SK-N-SH (cell line): ENCODE data around the gene CCDC91. TPM values are rescaled to one million over a fixed set of nuclear protein-coding genes. Genes with fewer than 3 reads are reported as not detected.

ENCODE experiments used
- CTCF ChIA-PET: fragments of 300-600, 350-600 bp; formaldehyde crosslinking; extraction: SDS; loops from one replicate; lab custom pipeline; 2021; lab: Yijun Ruan, JAX
- POLR2A ChIA-PET: fragments of 350-600 bp; sonication (Branson Sonifier 250); formaldehyde crosslinking; extraction: SDS; loops from one replicate; lab custom pipeline; 2020; ENCODE audit warnings: antibody characterized with exemption, inconsistent platforms; lab: Yijun Ruan, JAX
- DNase-seq: peaks from one replicate; pipeline ENCODE4 v3.0.0; 2012
- H2AFZ ChIP-seq: fragments of 200-600 bp; sonication (generic); 2 replicates; pipeline ENCODE4 v1.8.1; 2016; ENCODE audit warnings: antibody characterized with exemption, mild to moderate bottlenecking, low read depth
- H3F3A ChIP-seq: fragments of 200-600 bp; sonication (generic); replicated peaks from 2 replicates; pipeline ENCODE3; 2016; ENCODE audit warnings: antibody characterized with exemption, mild to moderate bottlenecking; ENCODE audit not compliant: insufficient read depth
- H3K27ac ChIP-seq, 2 experiments: fragments of 200-500 bp in 1 of 2; fragments of 200-600 bp in 1 of 2; sonication (Bioruptor generic) in 1 of 2; sonication (generic), shearing (Covaris generic) in 1 of 2; 2 replicates each; pipeline versions ENCODE4 v1.5.1 to v1.6.1; 2014 to 2016; ENCODE audit warnings: low read depth in 2 of 2, inconsistent platforms in 1 of 2, low read length in 1 of 2, mild to moderate bottlenecking in 1 of 2, mixed read lengths in 1 of 2
- H3K27me3 ChIP-seq: fragments of 200-600 bp; sonication (generic), shearing (Covaris generic); 2 replicates; pipeline ENCODE4 v1.6.1; 2016; ENCODE audit warnings: mixed run types; ENCODE audit not compliant: insufficient read depth
- H3K36me3 ChIP-seq, 2 experiments: fragments of 200-500 bp in 1 of 2; fragments of 200-600 bp in 1 of 2; sonication (Bioruptor generic) in 1 of 2; sonication (generic) in 1 of 2; replicated peaks in 1 of 2; 2 replicates each; pipeline versions ENCODE3 to v1.5.1; 2014 to 2016; ENCODE audit warnings: low read length in 1 of 2, mild to moderate bottlenecking in 1 of 2; ENCODE audit not compliant: insufficient read depth in 2 of 2, control insufficient read depth in 1 of 2
- H3K4me1 ChIP-seq, 2 experiments: fragments of 200-500 bp in 1 of 2; fragments of 200-600 bp in 1 of 2; sonication (Bioruptor generic) in 1 of 2; sonication (generic), shearing (Covaris generic) in 1 of 2; 2 replicates each; pipeline versions ENCODE4 v1.5.1 to v1.6.1; 2014 to 2016; ENCODE audit warnings: low read depth in 1 of 2, low read length in 1 of 2, mixed run types in 1 of 2; ENCODE audit not compliant: insufficient read depth in 2 of 2, control insufficient read depth in 1 of 2
- H3K4me2 ChIP-seq: fragments of 200-600 bp; sonication (generic), shearing (Covaris generic); 2 replicates; pipeline ENCODE4 v1.6.1; 2017; ENCODE audit warnings: mixed run types
- H3K4me3 ChIP-seq, 2 experiments: fragments of 200-500 bp in 1 of 2; fragments of 200-600 bp in 1 of 2; sonication (Bioruptor generic) in 1 of 2; sonication (generic), shearing (Covaris generic) in 1 of 2; 2 replicates each; pipeline versions ENCODE4 v1.5.1 to v1.8.1; 2014 to 2016; ENCODE audit warnings: low read depth in 2 of 2, inconsistent platforms in 1 of 2, low read length in 1 of 2, mild to moderate bottlenecking in 1 of 2, mixed read lengths in 1 of 2, moderate library complexity in 1 of 2
- H3K79me2 ChIP-seq: fragments of 200-600 bp; sonication (generic); 2 replicates; pipeline ENCODE4 v1.8.1; 2017; ENCODE audit warnings: mild to moderate bottlenecking; ENCODE audit not compliant: insufficient read depth
- H3K9ac ChIP-seq: fragments of 200-600 bp; sonication (generic); 2 replicates; pipeline ENCODE4 v1.6.1; 2017; ENCODE audit warnings: mixed run types
- H3K9me2 ChIP-seq: fragments of 200-600 bp; sonication (generic); 2 replicates; pipeline ENCODE4 v1.6.1; 2017; ENCODE audit warnings: mixed run types
- H3K9me3 ChIP-seq: fragments of 200-600 bp; sonication (generic); 2 replicates; pipeline ENCODE4 v1.6.1; 2017; ENCODE audit warnings: mixed run types, mild to moderate bottlenecking, moderate library complexity
- H4K20me1 ChIP-seq: fragments of 200-600 bp; sonication (generic); 2 replicates; pipeline ENCODE4 v1.6.1; 2017; ENCODE audit warnings: mild to moderate bottlenecking, mixed run types; ENCODE audit not compliant: insufficient read depth
- IRF3 ChIP-seq: fragments of 150-350 bp; IDR thresholded peaks from 2 replicates; pipeline ENCODE4 v1.6.1; 2016; ENCODE audit warnings: mild to moderate bottlenecking, low read depth, low read length
- MEF2A ChIP-seq: IDR thresholded peaks from 2 replicates; pipeline ENCODE4 v1.4.0; 2012; ENCODE audit warnings: low read depth, borderline replicate concordance
- RXRA ChIP-seq: IDR thresholded peaks from 2 replicates; pipeline ENCODE4 v1.4.0; 2012; ENCODE audit warnings: low read depth, mild to moderate bottlenecking, borderline replicate concordance
- TAF1 ChIP-seq: IDR thresholded peaks from 2 replicates; pipeline ENCODE4 v1.6.1; 2012; ENCODE audit warnings: low read depth, mild to moderate bottlenecking, low read length, moderate library complexity, borderline replicate concordance
- WGBS: methylation state at CpG from one replicate; pipeline ENCODE4 v1.1.6; 2017; ENCODE audit warnings: low lambda C conversion rate; 5-methylcytosine and 5-hydroxymethylcytosine counted together
- polyA plus RNA-seq, 3 experiments: library from polyadenylated mRNA; depleted of rRNA; stranded (reverse); fragments of >200 nt; gene quantifications; 2 replicates each; pipeline ENCODE4 v1.2.3, GENCODE V29; 2012

Gene CCDC91
- polyA plus RNA-seq, 1 of the 3 experiments (the other 2 are of a cell fraction), result 13.0 TPM

GRCh38 chr12:28231248-28231647, 41.0 kb downstream of the CCDC91 start:
- Histone ChIP-seq H3K4me3 (no peak overlapping the region), H2AFZ (no peak overlapping the region), H3K9me2 (no peaks in the 10 kb centered on the region), H4K20me1 (no peaks in the 10 kb centered on the region), H3K9me3 (no peaks in the 10 kb centered on the region), H3K4me2 (no peak overlapping the region), H3K79me2 (peaks cover 16% of the 10 kb centered on the region), H3K27me3 (no peaks in the 10 kb centered on the region), H3K4me1 (no peaks in the 10 kb centered on the region; a peak in 1 of 4 replicates), H3K36me3 (peaks cover 0 to 3% of the 10 kb centered on the region in 2 experiments), H3K9ac (no peak overlapping the region), H3K27ac (no peak overlapping the region; a peak in 1 of 4 replicates), H3F3A (peaks cover 4% of the 10 kb centered on the region)
- no peak for DNase-seq
- POLR2A ChIA-PET, result interaction anchor here (0.6 kb wide), 1 partner anchor 182 kb away, joined by 3 read pairs; no protein-coding TSS in a partner anchor
- CTCF ChIA-PET, result no interaction called here
- TF ChIP-seq IRF3, result no peak
- TF ChIP-seq MEF2A, result no peak

GRCh38 chr12:28232211-28232928, 42.1 kb downstream of the CCDC91 start:
- Histone ChIP-seq H3K27me3 (no peaks in the 10 kb centered on the region), H3K4me2 (no peak overlapping the region), H3K9me3 (no peaks in the 10 kb centered on the region), H2AFZ (no peak overlapping the region), H3F3A (no peaks in the 10 kb centered on the region), H3K4me1 (no peaks in the 10 kb centered on the region; a peak in 1 of 4 replicates), H4K20me1 (no peaks in the 10 kb centered on the region), H3K9me2 (no peaks in the 10 kb centered on the region), H3K4me3 (no peak overlapping the region), H3K36me3 (peaks cover 0 to 3% of the 10 kb centered on the region in 2 experiments), H3K9ac (no peak overlapping the region), H3K27ac (no peak overlapping the region; a peak in 1 of 4 replicates), H3K79me2 (peaks cover 16% of the 10 kb centered on the region)
- ChIA-PET CTCF (interaction anchor here (1.5 kb wide), 1 partner anchor 16 kb away, joined by 6 read pairs; no protein-coding TSS in a partner anchor), POLR2A (no interaction called here)
- 94% methylated on average over 2 of the region's 2 CpGs for WGBS
- TF ChIP-seq RXRA, result no peak
- no peak for DNase-seq

GRCh38 chr12:28234444-28234843, 44.2 kb downstream of the CCDC91 start:
- CTCF ChIA-PET, result no interaction called here
- POLR2A ChIA-PET, result no interaction called here

More at GRCh38 chr12:28234444-28234843, 44.2 kb downstream of the CCDC91 start:
- Histone ChIP-seq H3K9me2 (no peaks in the 10 kb centered on the region), H3K4me1 (no peaks in the 10 kb centered on the region; a peak in 1 of 4 replicates), H4K20me1 (no peaks in the 10 kb centered on the region), H2AFZ (no peak overlapping the region), H3K27ac (no peak overlapping the region), H3K9ac (no peak overlapping the region), H3K27me3 (no peaks in the 10 kb centered on the region), H3F3A (no peaks in the 10 kb centered on the region), H3K79me2 (peaks cover 16% of the 10 kb centered on the region), H3K9me3 (no peaks in the 10 kb centered on the region), H3K4me2 (no peak overlapping the region), H3K36me3 (no peaks in the 10 kb centered on the region), H3K4me3 (no peak overlapping the region)
- TF ChIP-seq TAF1, result no peak
- DNase-seq, result no peak
